Left kidney (tissue), 8 donors: ENCODE results near the gene POC1B. TPM values are rescaled to one million over a fixed set of nuclear protein-coding genes. Genes with fewer than 3 reads are reported as not detected.

Experiments
- DNase-seq: peaks from one replicate; pipeline ENCODE4 v3.0.0-alpha.2; 2013
- long read RNA-seq, 8 donors: transcript quantifications; one replicate each; lab custom pipeline, GENCODE V29; 2026
- polyA plus RNA-seq: library from polyadenylated mRNA; unstranded; fragments of 120-200 nt; gene quantifications from one replicate; pipeline ENCODE4 v1.2.1, GENCODE V29; 2013; ENCODE audit not compliant: insufficient read length

POC1B gene
- 24.8 TPM for polyA plus RNA-seq
- long read RNA-seq, donor 1: 0 reads
- long read RNA-seq, donor 2, full-length matches to known transcripts: 1 of 1 reads
- long read RNA-seq, donor 2, partial matches to known transcripts: 0 of 1 reads
- long read RNA-seq, donor 2, other reads (novel, unspliced or antisense): 0 of 1 reads
- long read RNA-seq, donor 3, full-length matches to known transcripts: 1 of 1 reads
- long read RNA-seq, donor 3, partial matches to known transcripts: 0 of 1 reads
- long read RNA-seq, donor 3, other reads (novel, unspliced or antisense): 0 of 1 reads
- long read RNA-seq, donor 4: 0 reads
- long read RNA-seq, donor 5, partial matches to known transcripts: 0 of 3 reads
- long read RNA-seq, donor 5, other reads (novel, unspliced or antisense): 0 of 3 reads
- long read RNA-seq, donor 6, partial matches to known transcripts: 0 of 1 reads
- long read RNA-seq, donor 6, other reads (novel, unspliced or antisense): 0 of 1 reads
- long read RNA-seq, donor 7, full-length matches to known transcripts: 1 of 1 reads
- long read RNA-seq, donor 7, partial matches to known transcripts: 0 of 1 reads
- long read RNA-seq, donor 7, other reads (novel, unspliced or antisense): 0 of 1 reads
- long read RNA-seq, donor 8: 0 reads

- DNase-seq: peak; percentile 78
Observed at GRCh38 chr12:89525824-89526770, at the start of gene POC1B. Gene POC1B, minus strand, starts transcription at chr12:89526047. Its CDS starts 152 bp downstream, at chr12:89525895.

DNA sequence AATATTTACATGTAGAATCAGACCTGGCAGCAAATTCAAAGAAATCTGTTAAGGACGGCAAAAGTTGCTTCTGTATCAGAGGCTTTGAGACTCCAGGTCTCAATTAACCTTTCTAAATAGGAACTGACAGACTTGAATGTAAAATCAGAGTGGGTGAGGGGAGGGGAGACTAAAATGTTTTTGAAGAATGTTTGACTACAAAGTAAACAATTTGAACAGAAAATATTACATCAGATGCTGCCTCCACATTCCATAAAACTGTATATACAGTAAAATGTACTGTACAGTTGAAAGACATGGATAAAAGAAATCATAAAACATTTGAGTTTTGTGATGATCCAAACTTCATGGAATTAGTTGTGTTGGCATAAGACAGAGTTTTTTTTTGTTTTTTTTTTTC, 49.5 kb upstream of the POC1B start:
- no peak for DNase-seq

DNA sequence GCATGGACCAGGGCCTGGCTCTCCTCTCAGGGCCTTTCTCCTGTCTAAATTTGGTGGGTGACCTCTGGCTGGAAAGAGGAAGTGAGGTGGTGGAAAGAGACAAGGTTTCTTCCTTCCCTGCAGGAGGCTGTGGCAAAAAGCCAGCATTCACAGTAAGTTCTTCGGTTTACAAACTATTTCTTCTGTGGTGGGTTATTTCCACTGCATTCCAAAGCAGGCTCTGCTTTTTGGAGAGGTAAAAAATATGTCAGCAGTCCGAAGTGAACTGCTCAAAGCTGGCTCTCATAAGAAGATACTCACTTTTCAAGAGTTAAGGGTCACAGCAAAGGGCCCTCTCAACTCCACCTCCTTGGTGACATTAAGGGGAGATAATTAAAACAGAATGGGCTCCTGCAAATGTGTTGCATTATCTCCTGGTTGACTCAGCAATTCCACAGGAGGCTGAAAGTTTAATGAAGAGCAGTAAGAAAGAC, 48.9 kb upstream of the POC1B start:
- peak; percentile 17 for DNase-seq

- DNase-seq: no peak
Observed at GRCh38 chr12:89573051-89573810, 47.4 kb upstream of the POC1B start.

- no peak for DNase-seq
Observed at GRCh38 chr12:89571491-89572195, 45.8 kb upstream of the POC1B start.

DNA sequence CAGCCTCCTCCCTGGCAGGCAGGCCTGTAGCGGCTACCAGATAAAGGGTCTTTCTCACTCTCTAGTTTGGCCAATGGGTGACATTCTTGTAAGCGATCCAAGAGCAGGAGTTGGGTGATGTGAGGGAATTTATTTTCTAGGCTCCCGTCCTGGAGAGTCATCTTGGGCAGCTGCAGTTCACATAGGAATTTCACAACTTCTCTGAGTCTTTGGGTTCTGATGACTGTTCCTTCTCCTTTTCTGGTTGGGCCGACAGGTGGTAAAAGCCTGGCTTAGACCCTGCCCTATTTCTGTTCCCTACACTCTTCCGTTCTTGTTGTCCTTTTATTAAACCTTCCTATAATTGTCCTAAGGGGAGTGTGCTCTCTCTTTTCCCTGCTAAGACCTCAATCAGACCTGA, 42.6 kb upstream of the POC1B start:
- no peak for DNase-seq

DNA sequence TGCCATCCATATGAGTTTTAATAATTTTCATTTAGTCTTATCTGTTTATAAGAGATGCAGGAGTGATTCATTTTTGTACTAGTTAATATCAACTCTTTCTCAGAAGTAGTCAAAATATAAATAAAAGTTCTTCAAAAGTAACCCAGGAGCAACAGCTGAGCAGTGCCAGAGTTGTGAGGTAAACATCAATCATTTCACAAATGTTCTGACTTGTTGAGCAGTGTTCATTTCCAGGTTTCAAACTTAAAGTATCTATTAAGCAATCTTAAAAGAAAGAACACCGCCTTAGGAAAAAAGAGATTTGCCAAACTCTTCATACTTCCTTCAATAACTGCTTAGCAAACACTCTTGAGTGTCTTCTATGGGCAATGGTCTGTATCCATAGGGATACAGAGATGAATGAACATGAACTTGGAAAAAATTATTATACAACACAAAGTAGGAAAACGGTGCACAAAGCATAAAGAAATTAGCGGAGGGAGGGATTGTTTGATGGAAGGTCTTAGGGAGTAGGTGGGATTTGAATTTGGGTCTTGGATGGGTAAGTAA, 41.9 kb upstream of the POC1B start:
- no peak for DNase-seq

DNA sequence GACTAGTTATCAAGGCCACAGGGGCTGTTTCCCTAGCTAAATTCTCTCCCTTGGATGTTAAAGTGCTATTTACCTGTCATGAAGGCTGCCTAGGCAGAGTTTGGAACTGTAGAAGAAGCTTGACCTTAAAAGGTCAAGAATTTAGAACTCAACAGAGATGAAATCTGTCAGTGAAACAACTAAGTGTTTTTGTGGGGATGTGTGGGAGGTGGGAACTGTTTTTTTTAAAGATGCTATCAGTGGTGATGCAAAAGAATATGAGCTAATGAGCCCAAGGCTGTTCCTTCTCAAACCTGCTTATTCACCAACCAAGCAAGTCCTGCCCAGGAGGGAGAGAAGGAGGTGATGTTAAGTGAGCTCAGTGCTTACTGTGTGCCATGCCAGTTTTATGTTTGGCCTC, 40.8 kb upstream of the POC1B start:
- no peak for DNase-seq

- no peak for DNase-seq
Observed at GRCh38 chr12:89565002-89565401, 39.2 kb upstream of the POC1B start.

DNA sequence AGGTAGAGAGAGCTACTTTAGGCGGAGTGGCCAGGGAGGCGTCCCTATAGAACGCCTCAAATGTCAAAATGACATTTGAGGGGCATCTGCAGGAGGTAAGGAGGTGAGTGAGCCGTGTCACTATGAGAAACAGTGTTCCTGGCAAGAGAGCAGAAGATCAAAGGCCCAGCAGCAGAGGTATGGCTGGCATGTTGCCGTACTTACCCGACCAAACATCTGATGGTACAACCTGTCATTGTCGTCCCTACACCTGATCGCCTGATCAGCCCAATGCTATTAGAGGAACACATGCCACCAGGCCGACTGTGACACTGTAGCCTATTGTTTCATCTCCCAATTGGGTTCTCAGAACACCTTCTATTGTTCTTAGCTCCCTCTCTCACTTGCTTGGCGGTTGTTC, 33.9 kb upstream of the POC1B start:
- no peak for DNase-seq

GRCh38 chr12:89556976-89557375, 31.1 kb upstream of the POC1B start:
- no peak for DNase-seq

GRCh38 chr12:89552376-89552775, 26.5 kb upstream of the POC1B start:
- no peak for DNase-seq

- DNase-seq: no peak
Observed at GRCh38 chr12:89551747-89552146, 25.9 kb upstream of the POC1B start.

DNA sequence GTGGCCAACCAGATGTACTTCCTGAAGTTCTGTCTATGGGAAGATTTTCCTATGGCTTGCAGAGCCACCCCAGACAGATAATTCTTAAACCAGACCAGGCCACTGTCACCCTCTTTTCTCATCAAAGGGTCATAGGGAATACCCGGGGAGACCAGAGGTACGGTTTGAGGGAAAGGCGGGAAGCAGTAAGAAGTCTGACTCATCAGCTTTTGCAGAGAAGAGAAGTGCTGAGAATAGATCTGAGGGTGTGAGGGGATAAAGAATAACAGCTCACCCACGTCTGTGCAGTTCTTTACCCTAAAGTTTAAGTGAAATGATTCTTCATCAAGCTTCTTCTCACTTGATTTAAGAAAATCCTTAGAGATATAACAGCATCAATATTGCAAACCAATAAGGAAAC, 21.3 kb upstream of the POC1B start:
- DNase-seq: no peak

DNA sequence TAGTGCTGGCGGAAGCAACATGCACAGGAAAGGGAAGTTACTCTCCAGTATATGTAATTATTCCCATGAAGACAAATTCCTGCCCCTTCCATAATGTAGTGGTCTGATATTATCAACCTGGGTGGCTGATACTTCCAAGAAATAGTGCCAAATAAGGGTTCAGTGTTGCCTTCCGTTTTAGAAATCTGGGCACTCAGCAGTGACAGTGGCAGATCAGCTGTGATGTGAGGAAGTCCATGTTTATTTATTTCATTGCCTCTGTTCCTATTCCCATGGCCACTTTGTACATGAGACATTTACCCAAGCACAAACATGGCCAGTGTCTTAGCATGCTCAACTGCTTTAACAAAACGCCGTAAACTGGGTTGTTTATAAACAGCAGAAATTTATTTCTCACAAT, 20.3 kb upstream of the POC1B start:
- no peak for DNase-seq

- peak; percentile 57 for DNase-seq
Observed at GRCh38 chr12:89544681-89545184, 18.9 kb upstream of the POC1B start.

DNA sequence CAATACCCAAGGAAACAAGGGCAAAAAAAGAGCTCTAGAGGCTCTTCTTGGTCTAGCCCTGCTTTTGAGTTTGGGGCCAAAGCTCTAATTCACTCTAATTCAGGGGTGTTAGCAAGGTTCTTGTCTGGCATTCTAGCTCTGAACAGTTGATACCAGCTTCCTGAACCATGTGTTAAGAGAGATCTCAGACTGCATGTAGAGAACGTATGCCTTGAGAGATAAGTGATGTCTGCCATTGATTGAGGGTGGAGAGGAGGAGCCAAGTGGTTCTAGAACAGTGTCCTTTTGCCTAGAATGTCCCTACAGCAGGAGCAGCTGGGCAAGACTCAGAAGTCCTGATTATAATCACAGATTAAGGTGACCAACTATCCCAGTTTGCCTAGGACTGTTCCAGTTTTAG, 18.2 kb upstream of the POC1B start:
- no peak for DNase-seq

DNA sequence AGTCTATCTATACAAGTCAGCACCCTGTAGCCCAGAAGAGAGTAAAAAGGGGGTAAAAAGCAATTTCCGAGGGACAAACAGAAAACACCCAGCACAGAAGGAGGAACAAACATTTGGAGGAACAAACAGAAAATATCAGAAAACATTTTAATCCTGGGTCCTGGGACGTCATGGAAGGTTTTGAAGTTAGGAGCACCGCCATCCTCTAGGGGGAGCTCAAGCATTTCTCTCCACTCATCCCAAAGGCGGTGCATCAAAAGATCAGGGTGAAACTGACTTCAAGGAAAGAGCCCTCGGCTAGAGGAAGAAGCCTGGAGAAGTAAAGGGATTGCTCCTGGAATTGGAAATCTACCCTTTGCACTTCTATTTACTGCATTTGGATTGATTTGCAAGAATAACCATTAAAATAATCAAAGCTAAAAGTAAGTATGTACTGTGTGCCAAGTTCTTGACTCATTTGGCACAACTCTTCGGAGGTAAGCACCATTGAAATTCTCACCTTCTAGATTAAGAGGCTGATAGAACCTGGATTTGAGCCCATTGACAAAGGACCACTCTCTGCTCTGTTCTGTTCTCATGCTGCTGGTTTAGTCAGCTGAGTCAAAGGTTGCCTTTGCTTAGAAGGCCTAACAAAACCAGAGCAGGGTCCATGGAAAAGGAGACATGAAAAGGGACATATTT, 17.2 kb upstream of the POC1B start:
- peak; percentile 87 for DNase-seq

DNA sequence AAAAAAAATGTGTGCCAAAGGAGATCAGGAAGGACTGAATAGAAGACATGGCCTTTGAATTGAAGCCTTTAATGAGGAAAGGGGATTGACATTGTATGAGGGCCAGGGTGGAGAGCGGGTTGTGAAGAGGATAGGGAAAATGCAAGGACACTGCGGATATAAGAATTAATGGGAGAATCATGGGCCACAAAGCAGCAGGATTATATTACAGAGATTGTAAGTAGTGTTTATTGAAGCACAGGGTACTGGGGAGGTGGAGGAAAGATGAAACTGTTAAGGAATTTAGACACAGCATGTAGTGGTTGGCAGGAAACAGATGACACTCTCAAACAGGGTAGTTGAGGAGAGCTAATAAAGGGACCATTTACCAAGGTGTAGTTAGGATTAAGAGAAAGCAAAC, 16.4 kb upstream of the POC1B start:
- DNase-seq: no peak

- DNase-seq: no peak
Observed at GRCh38 chr12:89540586-89540985, 14.7 kb upstream of the POC1B start.
